OCI-LY7 (cell line): ENCODE results near the gene YAF2. TPM values are rescaled to one million over a fixed set of nuclear protein-coding genes. Genes with fewer than 3 reads are reported as not detected.

Experiments
- BruUV-seq: library from RNA; stranded (reverse); fragments of 400-500 nt; replicated peaks from 2 replicates; lab custom pipeline; 2021; lab: Mats Ljungman, UMichigan
- CTCF ChIA-PET: fragments of 300-600 bp; sonication (Branson Sonifier 250); formaldehyde crosslinking; loops from one replicate; lab custom pipeline; 2022; ENCODE audit warnings: antibody characterized with exemption; ENCODE audit not compliant: unreplicated experiment; lab: Charles Lee
- POLR2A ChIA-PET: fragments of 300-600 bp; sonication (Branson Sonifier 250); formaldehyde crosslinking; loops from one replicate; lab custom pipeline; 2022; ENCODE audit warnings: antibody characterized with exemption; lab: Charles Lee
- DNase-seq: peaks from one replicate; pipeline ENCODE4 v3.0.0-alpha.2; 2015; ENCODE audit warnings: low spot score
- H2AFZ ChIP-seq: fragments of 200-600 bp; sonication (generic), shearing (Covaris generic); 2 replicates; pipeline ENCODE4 v1.6.1; 2014; ENCODE audit warnings: mild to moderate bottlenecking, antibody characterized with exemption, low read length, moderate library complexity
- H3K27ac ChIP-seq: fragments of 200-600 bp; sonication (generic); 2 replicates; pipeline ENCODE4 v1.5.1; 2014; ENCODE audit warnings: mixed run types, low read depth, mild to moderate bottlenecking, moderate library complexity, low read length, inconsistent platforms; ENCODE audit not compliant: poor library complexity, severe bottlenecking
- H3K36me3 ChIP-seq: fragments of 200-600 bp; sonication (generic); 2 replicates; pipeline ENCODE4 v1.6.1; 2014; ENCODE audit warnings: mild to moderate bottlenecking, antibody characterized with exemption, low read length, moderate library complexity, mixed read lengths; ENCODE audit not compliant: insufficient read depth
- H3K4me1 ChIP-seq: fragments of 200-600 bp; sonication (generic); 2 replicates; pipeline ENCODE4 v1.5.1; 2014; ENCODE audit warnings: mild to moderate bottlenecking, low read length; ENCODE audit not compliant: insufficient read depth, poor library complexity, severe bottlenecking
- H3K4me2 ChIP-seq: fragments of 200-600 bp; sonication (generic); 2 replicates; pipeline ENCODE4 v1.6.1; 2014; ENCODE audit warnings: mild to moderate bottlenecking, low read length
- H3K4me3 ChIP-seq: fragments of 200-600 bp; sonication (generic); 2 replicates; pipeline ENCODE4 v1.5.1; 2014; ENCODE audit warnings: mild to moderate bottlenecking, low read depth, low read length; ENCODE audit not compliant: poor library complexity, severe bottlenecking
- H3K79me2 ChIP-seq: fragments of 200-600 bp; sonication (generic); 2 replicates; pipeline ENCODE4 v1.6.1; 2016; ENCODE audit warnings: low read depth, mild to moderate bottlenecking, low read length, moderate library complexity, mixed read lengths; ENCODE audit not compliant: insufficient read depth
- H3K9me2 ChIP-seq: fragments of 200-600 bp; sonication (generic); 2 replicates; pipeline ENCODE4 v1.6.1; 2016; ENCODE audit warnings: mild to moderate bottlenecking, low read length, mixed read lengths; ENCODE audit not compliant: insufficient read depth
- H3K9me3 ChIP-seq: fragments of 200-600 bp; sonication (generic); 2 replicates; pipeline ENCODE4 v1.6.1; 2014; ENCODE audit warnings: mild to moderate bottlenecking, mixed run types, low read length, mixed read lengths
- H4K20me1 ChIP-seq: fragments of 200-600 bp; sonication (generic); 2 replicates; pipeline ENCODE4 v1.6.1; 2014; ENCODE audit warnings: mild to moderate bottlenecking, antibody characterized with exemption, low read length, moderate library complexity, mixed read lengths; ENCODE audit not compliant: insufficient read depth
- CTCF ChIP-seq: fragments of 200-600 bp; sonication (generic); conservative IDR thresholded peaks from 2 replicates; pipeline ENCODE4 v1.5.1; 2014; ENCODE audit warnings: mild to moderate bottlenecking, antibody characterized with exemption, low read length, moderate library complexity, mixed read lengths
- EZH2phosphoT487 ChIP-seq: fragments of 200-600 bp; sonication (generic); IDR thresholded peaks from 2 replicates; pipeline ENCODE4 v1.6.1; 2018; ENCODE audit warnings: low read depth, borderline replicate concordance, mild to moderate bottlenecking, mixed run types, antibody characterized with exemption, low read length, moderate library complexity, mixed read lengths
- intact Hi-C: fragments of 100-400 bp; cut with micrococcal nuclease; formaldehyde crosslinking; loops from one replicate; pipeline ENCODE4 v1.10.0; 2022; ENCODE audit not compliant: unreplicated experiment
- total RNA-seq, 2 experiments: library from RNA; depleted of rRNA in 1 of 2; stranded (reverse); fragments of >200 nt in 1 of 2; shearing (Covaris generic) in 1 of 2; gene quantifications; 2 replicates each; pipeline ENCODE4 v1.2.3, GENCODE V29; 2014 to 2022

YAF2 gene
- total RNA-seq, 2 experiments from 2014 or later = 16.2 to 43.6 TPM

GRCh38 chr12:42283739-42284138 is 45.7 kb upstream of the YAF2 start:
- ChIA-PET CTCF (no interaction called here), POLR2A (interaction anchor here (0.6 to 1.0 kb wide), 2 partner anchors 11 to 21 kb away, joined by 3 read pairs; no protein-coding TSS in a partner anchor)
- no TSS peak for BruUV-seq
- TF ChIP-seq CTCF = no peak
- no peak for TF ChIP-seq EZH2phosphoT487
- Histone ChIP-seq H3K79me2 (no peaks in the 10 kb centered on the region), H3K4me2 (no peak overlapping the region), H3K36me3 (no peaks in the 10 kb centered on the region), H3K9me2 (no peaks in the 10 kb centered on the region), H3K9me3 (no peaks in the 10 kb centered on the region), H3K27ac (no peak overlapping the region), H2AFZ (no peak overlapping the region), H3K4me3 (no peak overlapping the region), H3K4me1 (no peaks in the 10 kb centered on the region), H4K20me1 (no peaks in the 10 kb centered on the region)
- intact Hi-C loops = no loop called here
- no peak for DNase-seq

- TF ChIP-seq CTCF (no peak), EZH2phosphoT487 (no peak)
- H3K79me2 ChIP-seq = no peaks in the 10 kb centered on the region
- BruUV-seq = no TSS peak
- ChIA-PET CTCF (no interaction called here), POLR2A (interaction anchor here (1.0 to 1.3 kb wide), 2 partner anchors 10 to 17 kb away, joined by 3 to 4 read pairs; no protein-coding TSS in a partner anchor)
- intact Hi-C loops = no loop called here
- H3K9me2 ChIP-seq = no peaks in the 10 kb centered on the region
- no peaks in the 10 kb centered on the region for H3K36me3 ChIP-seq
- H2AFZ ChIP-seq = no peak overlapping the region
- no peaks in the 10 kb centered on the region for H3K4me1 ChIP-seq
- H3K27ac ChIP-seq = no peak overlapping the region
- no peak for DNase-seq
- no peak overlapping the region for H3K4me3 ChIP-seq
- no peak overlapping the region for H3K4me2 ChIP-seq
- no peaks in the 10 kb centered on the region for H3K9me3 ChIP-seq
- no peaks in the 10 kb centered on the region for H4K20me1 ChIP-seq
Observed at GRCh38 chr12:42282294-42282693, 44.2 kb upstream of the YAF2 start.

DNA sequence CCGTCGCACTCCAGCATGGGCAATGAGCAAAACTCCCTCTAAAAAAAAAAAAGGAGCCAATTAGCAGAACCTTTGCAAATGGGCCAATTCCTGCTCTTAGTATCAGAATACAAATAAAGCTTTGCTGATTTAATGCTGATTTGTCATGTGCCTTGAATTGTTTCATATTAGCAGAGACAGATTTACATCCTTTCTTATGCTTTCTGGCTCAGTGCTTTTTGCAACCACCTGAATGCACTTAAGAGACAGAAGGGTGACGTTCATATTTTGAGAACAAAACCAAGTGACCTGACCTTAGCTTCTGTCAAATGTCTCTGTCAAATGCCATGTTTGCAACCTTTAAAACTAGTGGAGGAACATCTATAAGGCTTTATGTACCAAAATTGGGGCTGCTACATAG is 43.8 kb upstream of the YAF2 start:
- Histone ChIP-seq H3K9me3 (no peaks in the 10 kb centered on the region), H3K36me3 (no peaks in the 10 kb centered on the region), H3K9me2 (no peaks in the 10 kb centered on the region), H4K20me1 (no peaks in the 10 kb centered on the region), H3K4me3 (no peak overlapping the region), H3K4me1 (no peaks in the 10 kb centered on the region), H2AFZ (no peak overlapping the region), H3K27ac (no peak overlapping the region), H3K79me2 (no peaks in the 10 kb centered on the region), H3K4me2 (no peak overlapping the region)
- TF ChIP-seq EZH2phosphoT487 (no peak), CTCF (no peak)
- DNase-seq = no peak
- intact Hi-C loops = no loop called here
- no TSS peak for BruUV-seq
- ChIA-PET POLR2A (interaction anchor here (1.0 to 1.3 kb wide), 2 partner anchors 9 to 16 kb away, joined by 3 to 4 read pairs; no protein-coding TSS in a partner anchor), CTCF (no interaction called here)
